Dermis microvascular lymphatic vessel endothelial cell (primary cell): ENCODE measurements around the gene PCMTD2. TPM values are rescaled to one million over a fixed set of nuclear protein-coding genes. Genes with fewer than 3 reads are reported as not detected.

ENCODE experiments used
- DNase-seq, 2 donors: peaks; one replicate each; pipeline versions ENCODE4 v3.0.0 to v3.0.0-alpha.2; 2010; ENCODE audit warnings: low read depth in 2 of 2
- total RNA-seq: library from RNA; depleted of rRNA; stranded (reverse); fragments of >200 nt; gene quantifications from 2 replicates; pipeline ENCODE4 v1.2.1, GENCODE V29; 2014

PCMTD2 gene
- total RNA-seq, 1 donor from 2014 or later = 49.3 TPM

GRCh38 chr20:64238851-64239387 lies 16.6 kb upstream of the PCMTD2 start:
- no peak for DNase-seq

- DNase-seq = no peak
Measured at GRCh38 chr20:64239449-64240242, 15.9 kb upstream of the PCMTD2 start.

GRCh38 chr20:64240243-64241015 lies 15.1 kb upstream of the PCMTD2 start:
- DNase-seq = no peak

GRCh38 chr20:64241061-64241460 lies 14.5 kb upstream of the PCMTD2 start:
- DNase-seq = no peak

GRCh38 chr20:64242003-64242796 lies 13.3 kb upstream of the PCMTD2 start:
- no peak for DNase-seq

- no peak for DNase-seq
Measured at GRCh38 chr20:64242797-64243475, 12.6 kb upstream of the PCMTD2 start.

- DNase-seq = no peak
Measured at GRCh38 chr20:64244281-64244805, 11.2 kb upstream of the PCMTD2 start.

- no peak for DNase-seq
Measured at GRCh38 chr20:64244870-64245603, 10.5 kb upstream of the PCMTD2 start.

- no peak for DNase-seq
Measured at GRCh38 chr20:64245746-64246595, 9.6 kb upstream of the PCMTD2 start.

GRCh38 chr20:64246616-64247306 lies 8.8 kb upstream of the PCMTD2 start:
- no peak for DNase-seq

- DNase-seq = no peak
Measured at GRCh38 chr20:64247307-64247618, 8.3 kb upstream of the PCMTD2 start.

GRCh38 chr20:64247970-64248841 lies 7.3 kb upstream of the PCMTD2 start:
- DNase-seq = no peak

GRCh38 chr20:64250027-64250426 lies 5.5 kb upstream of the PCMTD2 start:
- DNase-seq = no peak

GRCh38 chr20:64253000-64253383 lies 2.6 kb upstream of the PCMTD2 start:
- no peak for DNase-seq

- no peak for DNase-seq
Measured at GRCh38 chr20:64253443-64253842, 2.1 kb upstream of the PCMTD2 start.

- DNase-seq = no peak
Measured at GRCh38 chr20:64254156-64254555, 1.4 kb upstream of the PCMTD2 start.

GRCh38 chr20:64254571-64255360 lies 782 bp upstream of the PCMTD2 start:
- DNase-seq = no peak
